Measurements from ENCODE around the gene MAP2K5.

MAP2K5 gene

DNA sequence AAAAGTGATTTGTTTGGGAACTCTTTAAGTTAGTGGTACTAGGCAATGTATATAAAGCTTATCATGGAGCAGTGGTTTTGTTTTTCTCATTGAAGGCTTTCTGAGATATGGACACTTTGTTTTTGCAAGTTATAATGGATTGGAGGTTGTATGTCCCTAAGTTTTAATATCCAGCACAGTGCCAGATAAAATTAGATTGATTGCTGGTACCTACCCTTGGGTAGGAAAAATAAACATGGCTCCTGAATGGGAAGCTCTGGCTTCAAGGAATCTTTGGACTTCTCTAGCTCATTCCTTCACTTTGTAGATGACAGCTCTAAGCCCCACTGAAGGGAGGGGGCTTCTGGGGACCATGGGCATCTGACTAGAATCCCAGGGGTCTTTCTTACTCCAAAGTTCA lies 201.1 kb downstream of the MAP2K5 start:
- no peak overlapping the region for H3K27ac ChIP-seq (ENCODE audit: extremely low read depth, low read depth, low read length)
- no peak overlapping the region for H3K4me3 ChIP-seq (ENCODE audit: low read depth, low read length)
- ChIA-PET CTCF (interaction anchor here (0.8 kb wide), 1 partner anchor 826 kb away, joined by 4 read pairs; no protein-coding TSS in a partner anchor), POLR2A (no interaction called here)
- TF ChIP-seq, protein P1, sequence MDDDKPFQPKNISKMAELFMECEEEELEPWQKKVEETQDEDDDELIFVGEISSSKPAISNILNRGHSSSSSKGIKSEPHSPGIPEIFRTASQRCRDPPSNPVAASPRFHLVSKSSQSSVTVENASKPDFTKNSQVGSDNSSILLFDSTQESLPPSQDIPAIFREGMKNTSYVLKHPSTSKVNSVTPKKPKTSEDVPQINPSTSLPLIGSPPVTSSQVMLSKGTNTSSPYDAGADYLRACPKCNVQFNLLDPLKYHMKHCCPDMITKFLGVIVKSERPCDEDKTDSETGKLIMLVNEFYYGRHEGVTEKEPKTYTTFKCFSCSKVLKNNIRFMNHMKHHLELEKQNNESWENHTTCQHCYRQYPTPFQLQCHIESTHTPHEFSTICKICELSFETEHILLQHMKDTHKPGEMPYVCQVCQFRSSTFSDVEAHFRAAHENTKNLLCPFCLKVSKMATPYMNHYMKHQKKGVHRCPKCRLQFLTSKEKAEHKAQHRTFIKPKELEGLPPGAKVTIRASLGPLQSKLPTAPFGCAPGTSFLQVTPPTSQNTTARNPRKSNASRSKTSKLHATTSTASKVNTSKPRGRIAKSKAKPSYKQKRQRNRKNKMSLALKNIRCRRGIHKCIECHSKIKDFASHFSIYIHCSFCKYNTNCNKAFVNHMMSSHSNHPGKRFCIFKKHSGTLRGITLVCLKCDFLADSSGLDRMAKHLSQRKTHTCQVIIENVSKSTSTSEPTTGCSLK (tag by site-specific recombination; IDR thresholded peaks at IDR 0.05), result no peak
- no peak for TF ChIP-seq ZNF830 (tag by site-specific recombination; IDR thresholded peaks at IDR 0.05; ENCODE audit: low read depth)
- no peak for TF ChIP-seq GLIS1 (tag by site-specific recombination; IDR thresholded peaks at IDR 0.05)
- no peak for TF ChIP-seq EGR2 (tag by site-specific recombination; IDR thresholded peaks at IDR 0.05; ENCODE audit: low read depth)
- TF ChIP-seq, protein P2, sequence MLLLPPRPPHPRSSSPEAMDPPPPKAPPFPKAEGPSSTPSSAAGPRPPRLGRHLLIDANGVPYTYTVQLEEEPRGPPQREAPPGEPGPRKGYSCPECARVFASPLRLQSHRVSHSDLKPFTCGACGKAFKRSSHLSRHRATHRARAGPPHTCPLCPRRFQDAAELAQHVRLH (tag by site-specific recombination; IDR thresholded peaks at IDR 0.05), result peak; percentile 55; the same call in 1 of the 2 replicates
- no peak for TF ChIP-seq SP7 (tag by site-specific recombination; IDR thresholded peaks at IDR 0.05)
- no peaks in the 10 kb centered on the region; a peak in 1 of 3 replicates for H3K36me3 ChIP-seq (ENCODE audit: control insufficient read depth in 2 of 2, insufficient read depth in 1 of 2, low read length in 2 of 2)
- H3K9me3 ChIP-seq (ENCODE audit: control insufficient read depth, insufficient read depth, low read depth, low read length), result no peaks in the 10 kb centered on the region
- peaks cover 30% of the 10 kb centered on the region for H3K4me1 ChIP-seq (ENCODE audit: control insufficient read depth, insufficient read depth, low read length)

- Histone ChIP-seq H3K4me1 (ENCODE audit: control insufficient read depth, insufficient read depth, low read length) (peaks cover 30% of the 10 kb centered on the region), H3K27ac (ENCODE audit: extremely low read depth, low read depth, low read length) (no peak overlapping the region), H3K36me3 (ENCODE audit: control insufficient read depth in 2 of 2, insufficient read depth in 1 of 2, low read length in 2 of 2) (no peaks in the 10 kb centered on the region; a peak in 1 of 3 replicates), H3K4me3 (ENCODE audit: low read depth, low read length) (no peak overlapping the region), H3K9me3 (ENCODE audit: control insufficient read depth, insufficient read depth, low read depth, low read length) (no peaks in the 10 kb centered on the region)
- CTCF ChIA-PET, result interaction anchor here (0.6 to 0.8 kb wide), 2 partner anchors 28 to 138 kb away, joined by 3 read pairs; no protein-coding TSS in a partner anchor
- POLR2A ChIA-PET, result no interaction called here
- peak; percentile 90 for TF ChIP-seq SCRT2 (tag by site-specific recombination; IDR thresholded peaks at IDR 0.05)
- TF ChIP-seq ZSCAN16 (tag by site-specific recombination; IDR thresholded peaks at IDR 0.05), result no peak
- no peak for TF ChIP-seq ZSCAN18 (tag by site-specific recombination; IDR thresholded peaks at IDR 0.05)
- TF ChIP-seq GLI2 (tag by site-specific recombination; IDR thresholded peaks at IDR 0.05; ENCODE audit: borderline replicate concordance, low read depth), result no peak
- no peak for TF ChIP-seq ZNF416 (tag by site-specific recombination; IDR thresholded peaks at IDR 0.05)
- TF ChIP-seq MYNN (tag by site-specific recombination; IDR thresholded peaks at IDR 0.05; ENCODE audit: borderline replicate concordance), result peak; percentile 63; the same call in 1 of the 2 replicates
- TF ChIP-seq SP7 (tag by site-specific recombination; IDR thresholded peaks at IDR 0.05), result peak; percentile 67
- TF ChIP-seq ZNF585B (tag by site-specific recombination; IDR thresholded peaks at IDR 0.05), result no peak
- TF ChIP-seq ZNF677 (tag by site-specific recombination; IDR thresholded peaks at IDR 0.05), result no peak
- TF ChIP-seq ZNF133 (tag by site-specific recombination; IDR thresholded peaks at IDR 0.05), result no peak
- TF ChIP-seq ZNF311 (tag by site-specific recombination; IDR thresholded peaks at IDR 0.05; ENCODE audit: borderline replicate concordance), result no peak
- no peak for TF ChIP-seq ZNF16 (tag by site-specific recombination; IDR thresholded peaks at IDR 0.05; ENCODE audit: low read depth)
- no peak for TF ChIP-seq ZBTB49 (tag by site-specific recombination; IDR thresholded peaks at IDR 0.05; ENCODE audit: low read depth)
- TF ChIP-seq MEIS1 (CRISPR knock-in tag; IDR thresholded peaks at IDR 0.05; ENCODE audit: borderline replicate concordance), result no peak
- TF ChIP-seq ZNF24 (tag by site-specific recombination; IDR thresholded peaks at IDR 0.05), result peak; percentile 32; the same call in 1 of the 2 replicates
- TF ChIP-seq ZNF37A (tag by site-specific recombination; IDR thresholded peaks at IDR 0.05), result no peak
- no peak for TF ChIP-seq ZNF341 (tag by site-specific recombination; IDR thresholded peaks at IDR 0.05; ENCODE audit: low read depth)
- TF ChIP-seq REPIN1 (tag by site-specific recombination; IDR thresholded peaks at IDR 0.05; ENCODE audit: low read depth), result no peak
- no peak for TF ChIP-seq SP3 (tag by site-specific recombination; IDR thresholded peaks at IDR 0.05)
- TF ChIP-seq ZNF335 (tag by site-specific recombination; conservative IDR thresholded peaks at IDR 0.05), result no peak
- TF ChIP-seq ZBTB20 (tag by site-specific recombination; IDR thresholded peaks at IDR 0.05), result no peak
- TF ChIP-seq ZBTB7A (tag by site-specific recombination; IDR thresholded peaks at IDR 0.05; ENCODE audit: low read depth), result no peak
- TF ChIP-seq GLI4 (tag by site-specific recombination; IDR thresholded peaks at IDR 0.05), result no peak
Measured at GRCh38 chr15:67744331-67745072, 202.0 kb downstream of the MAP2K5 start.
